NCI-H187 treated with DMSO at 0.1 percent for 48 hours (cell line): ENCODE measurements around the gene MLLT10.

Experiments used
- DNase-seq: peaks from one replicate; lab custom pipeline; 2025; lab: John Stamatoyannopoulos, UW

Gene MLLT10

DNA sequence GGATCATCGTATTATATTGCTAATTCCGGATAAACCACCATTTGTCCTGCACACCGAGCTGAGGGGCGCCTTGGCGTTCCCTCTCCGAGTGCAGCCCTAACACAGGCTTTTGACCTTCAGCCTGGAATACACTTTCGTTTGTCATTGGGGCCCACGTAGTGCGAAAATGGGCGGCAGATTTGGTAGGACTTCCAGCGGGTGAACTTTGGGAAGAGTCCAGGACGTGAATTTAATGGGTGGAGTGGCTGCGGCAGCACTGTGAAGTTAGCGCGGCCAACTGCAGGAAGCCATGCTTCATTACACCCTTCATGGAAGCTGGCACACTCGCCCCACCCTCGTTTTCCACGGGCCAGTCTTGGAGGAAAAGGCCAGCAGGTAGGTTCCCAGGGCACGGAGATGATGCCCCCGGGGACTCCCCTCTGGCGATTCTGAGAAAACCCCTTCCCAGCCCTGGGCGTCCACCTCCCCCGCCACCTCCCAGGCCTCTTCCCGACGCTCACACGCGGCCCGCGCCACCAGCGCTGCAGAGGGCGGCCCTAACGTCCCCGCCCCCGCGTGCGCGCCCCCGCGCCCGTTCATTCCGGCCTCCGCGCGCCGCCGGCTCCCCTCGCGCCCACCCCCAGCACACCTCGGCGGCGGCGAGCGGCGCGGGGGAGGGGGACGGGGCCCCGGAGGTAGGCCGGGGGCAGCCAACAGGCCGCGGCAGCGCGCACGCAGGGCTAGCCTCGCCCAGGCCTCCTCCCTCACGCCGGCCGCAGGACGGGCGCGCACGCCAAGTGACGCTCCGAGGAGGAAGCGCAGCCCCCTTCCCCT, at the start of gene MLLT10:
TSS of gene MLLT10 (plus strand) at position 766 of the 813 bp plus-strand sequence. CDS start 413 bp downstream, outside the sequence.
- DNase-seq, result no peak

DNA sequence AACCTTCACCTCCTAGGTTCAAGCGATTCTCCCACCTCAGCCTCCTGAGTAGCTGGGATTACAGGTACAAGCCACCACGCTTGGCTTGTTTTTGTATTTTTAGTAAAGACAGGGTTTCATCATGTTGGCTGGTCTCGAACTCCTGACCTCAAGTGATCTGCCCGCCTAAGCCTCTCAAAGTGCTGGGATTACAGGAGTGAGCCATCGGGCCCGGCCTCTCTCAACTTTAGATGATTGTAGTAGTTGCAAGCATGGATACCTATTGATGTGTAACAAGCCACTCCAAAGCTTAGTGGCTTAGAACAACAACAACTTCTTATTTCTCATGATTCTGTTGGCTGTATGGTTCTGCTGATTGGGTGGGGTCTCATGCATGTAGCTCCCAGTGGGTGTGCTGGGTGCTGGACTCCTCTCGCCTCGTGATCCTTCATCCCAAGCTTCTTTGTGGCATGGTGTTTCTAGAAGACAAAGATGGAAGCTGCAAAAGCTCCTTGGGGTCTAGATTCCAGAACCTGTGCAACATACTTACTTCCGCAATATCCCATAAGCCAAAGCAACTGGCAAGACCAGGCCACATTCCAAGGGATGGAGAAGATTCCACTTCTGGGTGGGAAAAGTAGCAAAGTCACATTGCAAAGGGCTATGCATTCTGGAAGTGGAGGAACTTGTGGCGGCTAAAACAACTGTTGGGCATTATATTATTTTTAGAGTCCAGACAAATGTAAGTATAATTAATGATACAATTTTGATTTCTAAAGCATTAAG, 46.4 kb upstream of the MLLT10 start:
- no peak for DNase-seq

DNA sequence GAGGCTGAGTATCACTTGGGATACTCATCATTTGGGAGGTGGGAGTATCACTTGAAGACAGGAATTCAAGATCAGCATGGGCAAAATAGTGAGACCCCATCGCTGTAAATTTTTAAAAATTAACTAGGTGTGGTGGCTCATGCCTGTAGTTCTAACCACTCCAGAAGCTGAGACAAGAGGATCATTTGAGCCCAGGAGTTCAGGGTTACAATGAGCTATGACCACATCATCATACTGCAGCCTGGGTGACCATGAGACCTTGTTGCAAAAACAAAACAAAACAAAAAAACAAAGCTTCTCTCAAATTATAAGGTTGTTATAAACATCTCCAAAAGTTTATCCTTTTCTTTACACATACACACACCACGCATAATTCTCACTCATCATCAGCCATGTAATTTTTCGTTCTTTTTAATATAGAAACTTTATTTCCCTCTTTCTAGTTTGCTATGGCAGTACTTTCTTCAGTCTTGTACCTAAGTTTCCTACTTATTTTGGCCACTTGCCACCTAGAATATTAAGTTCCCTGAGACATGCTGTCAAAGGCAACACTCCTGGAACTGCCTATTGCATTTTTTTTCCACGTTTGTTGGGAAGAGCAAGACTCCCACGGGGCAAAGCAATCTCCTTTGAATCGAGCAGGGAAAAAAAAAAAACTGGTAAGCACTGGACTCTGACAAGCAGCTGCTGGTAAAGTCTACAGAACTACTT, 45.6 kb upstream of the MLLT10 start:
- DNase-seq, result no peak

DNA sequence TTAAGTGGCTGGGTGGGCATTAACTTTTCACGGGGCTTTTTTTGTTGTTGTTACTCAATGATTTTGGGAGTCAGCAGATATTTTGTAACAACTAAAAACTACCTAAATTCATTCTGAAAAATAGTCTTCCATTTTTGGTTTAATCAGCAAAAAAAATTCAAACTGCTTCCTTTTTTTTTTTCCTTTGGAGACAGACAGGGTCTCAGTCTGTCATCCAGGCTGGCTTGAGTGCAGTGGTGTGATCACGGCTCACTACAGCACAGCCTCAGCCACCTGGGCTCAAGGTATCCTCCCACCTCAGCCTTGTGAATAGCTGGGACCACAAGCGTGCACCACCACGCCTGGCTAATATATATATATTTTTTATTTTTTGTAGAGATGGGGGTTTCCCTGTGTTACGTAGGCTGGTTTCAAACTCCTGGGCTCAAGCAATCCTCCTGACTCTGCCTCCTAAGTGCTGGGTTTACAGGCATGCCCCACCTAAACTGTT, 45.0 kb upstream of the MLLT10 start:
- DNase-seq, result no peak

DNA sequence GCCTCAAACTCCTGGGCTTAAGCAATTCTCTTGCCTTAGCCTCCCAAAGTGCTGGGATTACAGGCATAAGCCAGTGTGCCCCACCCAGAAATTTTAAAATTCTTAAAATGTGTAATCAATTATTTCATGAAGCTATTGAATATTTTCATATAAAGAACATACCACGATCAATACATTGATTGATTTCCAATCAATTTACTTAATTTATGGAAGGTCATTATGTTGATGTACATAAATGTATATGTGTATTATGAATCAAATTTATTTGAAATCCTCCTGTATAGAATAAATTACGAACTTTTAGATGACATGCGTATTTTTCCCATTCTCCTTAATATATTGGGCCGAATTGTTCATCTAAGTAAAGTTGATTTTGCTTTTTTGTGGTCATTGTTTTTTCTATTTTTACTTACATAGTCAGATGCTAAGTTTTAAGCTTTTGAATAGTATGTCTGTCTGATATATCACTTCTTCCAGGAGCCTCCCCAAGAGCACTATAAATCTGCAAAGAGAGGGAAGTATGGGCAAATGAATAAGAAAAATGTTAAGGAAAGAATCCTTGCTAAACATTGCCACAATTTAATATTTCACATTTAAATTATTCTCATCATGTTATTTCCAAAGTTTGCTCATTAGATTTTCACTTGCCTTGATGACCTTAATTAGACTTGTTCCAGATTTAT, 43.9 kb upstream of the MLLT10 start:
- no peak for DNase-seq

DNA sequence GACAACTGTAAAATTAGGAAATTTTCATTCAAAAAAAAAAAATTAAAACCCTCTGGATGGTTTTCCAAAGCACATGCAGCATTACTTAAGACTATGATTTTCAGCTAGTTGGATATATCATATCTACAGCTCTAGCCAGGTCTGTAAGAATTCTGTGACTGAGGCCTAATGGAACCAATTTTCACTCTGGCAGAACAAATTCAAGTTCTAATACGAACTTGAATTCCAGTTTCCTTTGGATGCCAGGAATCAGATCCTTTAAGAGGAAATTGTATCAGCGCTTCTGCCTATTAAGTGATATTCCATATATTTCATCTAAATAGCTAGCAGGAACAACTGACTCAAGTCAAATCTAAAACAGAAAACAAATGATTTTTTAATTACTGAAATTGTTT, 43.3 kb upstream of the MLLT10 start:
- no peak for DNase-seq

DNA sequence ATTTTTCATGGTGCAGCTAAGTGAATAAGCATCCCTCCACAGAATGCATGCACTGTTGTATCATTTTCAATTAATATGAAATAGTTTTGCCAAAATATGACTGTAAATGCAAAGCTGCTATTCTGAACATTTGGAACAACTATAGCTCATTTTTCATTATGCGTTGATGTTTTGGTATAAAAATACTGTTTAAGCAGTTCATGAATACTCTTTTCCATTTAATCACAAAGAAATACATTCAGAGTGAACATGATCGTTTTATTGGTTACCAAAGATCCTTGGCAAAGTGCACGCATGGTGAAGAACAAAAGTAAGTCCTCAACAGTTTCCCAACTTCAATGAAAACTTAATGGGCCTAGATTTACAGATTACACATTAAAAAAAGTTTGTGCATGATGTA, 41.6 kb upstream of the MLLT10 start:
- no peak for DNase-seq

DNA sequence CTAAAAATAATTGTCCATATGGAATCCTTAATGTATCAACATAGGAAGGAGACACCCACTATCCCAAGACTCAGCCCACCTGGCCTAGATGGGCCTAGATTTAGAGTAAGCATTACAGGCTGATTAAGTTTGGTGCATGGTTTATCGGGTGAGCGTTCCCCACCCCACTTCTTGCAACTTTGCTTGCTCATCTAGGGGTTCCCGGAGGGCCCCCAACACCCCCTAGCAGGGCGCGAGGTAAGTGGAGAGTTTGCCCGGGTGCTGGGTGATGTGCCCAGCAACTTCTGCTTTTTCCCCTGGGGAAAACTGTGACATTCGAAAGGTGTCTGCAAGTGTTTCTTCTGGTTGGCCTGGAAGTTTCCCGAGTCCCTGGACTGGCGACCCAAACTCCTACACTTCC, 40.2 kb upstream of the MLLT10 start:
- no peak for DNase-seq

DNA sequence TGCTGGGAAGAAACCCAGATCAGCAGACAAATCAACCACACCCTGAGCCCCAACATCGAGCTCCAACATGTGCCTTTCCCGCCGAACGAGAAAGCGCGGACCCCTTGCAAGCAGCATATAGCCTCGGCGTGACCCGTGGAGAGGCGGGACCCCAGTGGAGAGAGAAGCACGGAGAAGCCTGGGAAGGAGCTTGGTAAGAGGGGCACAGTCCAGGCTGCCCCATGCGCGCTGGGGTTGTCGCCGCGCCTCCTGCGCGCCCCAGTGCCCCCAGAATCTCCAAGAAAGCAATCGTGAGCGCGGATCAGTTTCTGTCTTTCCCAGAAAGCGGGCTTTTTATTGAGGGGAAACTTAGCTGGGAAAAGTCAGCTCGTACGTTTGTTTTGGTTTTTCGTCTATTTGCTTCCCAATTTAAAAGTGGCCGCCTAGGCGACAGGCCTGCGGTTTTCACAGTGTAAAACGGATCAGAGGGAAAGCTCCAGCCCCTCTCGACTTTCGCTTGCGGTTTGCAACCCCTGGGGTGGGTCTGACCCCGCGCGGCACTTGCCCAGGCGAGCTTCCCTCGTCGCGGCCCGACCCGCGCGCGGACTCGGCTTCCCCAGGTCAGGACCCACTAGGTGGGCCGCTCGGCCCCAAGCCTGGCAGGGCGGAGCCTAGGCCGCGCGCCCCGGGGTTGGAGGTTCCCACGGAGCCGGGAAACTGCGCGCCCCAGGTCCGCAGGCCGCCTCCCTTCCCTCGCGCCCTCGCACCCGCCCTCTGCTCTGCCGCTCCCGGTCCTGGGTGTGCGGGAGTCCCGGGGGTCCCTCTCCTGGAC, 39.6 kb upstream of the MLLT10 start:
- DNase-seq, result no peak

DNA sequence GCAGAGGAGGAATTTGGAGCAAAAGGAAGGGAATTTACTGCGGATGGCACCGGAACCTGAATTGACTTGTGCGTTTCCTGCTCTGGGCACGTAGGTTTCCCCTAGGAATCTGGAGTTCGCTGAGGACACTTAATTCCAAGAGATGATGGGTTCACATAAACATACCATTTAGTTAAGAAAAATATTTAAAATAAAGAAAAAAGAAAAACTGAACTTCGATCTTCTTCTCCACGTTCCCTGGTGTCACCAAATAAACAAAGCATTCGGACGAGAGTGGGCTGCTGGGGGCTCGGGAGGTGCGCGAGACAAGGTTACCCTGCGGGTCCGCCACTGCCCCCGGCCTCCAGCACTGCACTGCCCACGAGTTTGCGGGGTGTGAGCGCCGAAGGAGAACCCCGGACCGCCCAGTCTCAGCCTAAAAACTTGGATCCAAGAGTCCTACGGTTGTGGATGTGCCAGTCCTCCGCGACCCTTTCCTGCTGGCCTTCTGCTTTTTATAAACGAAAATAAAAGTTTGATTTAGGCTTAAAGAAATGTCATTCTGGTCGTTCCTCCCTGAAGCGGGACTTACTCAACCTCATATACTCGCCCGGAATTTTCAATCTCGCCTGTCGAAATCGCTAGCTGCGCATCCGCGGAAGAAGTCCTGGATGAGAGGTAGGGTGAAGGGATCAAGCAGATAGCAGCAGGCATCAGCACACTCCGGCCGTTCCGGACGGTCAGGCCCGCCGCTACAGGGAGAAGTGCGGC, 38.9 kb upstream of the MLLT10 start:
- no peak for DNase-seq

DNA sequence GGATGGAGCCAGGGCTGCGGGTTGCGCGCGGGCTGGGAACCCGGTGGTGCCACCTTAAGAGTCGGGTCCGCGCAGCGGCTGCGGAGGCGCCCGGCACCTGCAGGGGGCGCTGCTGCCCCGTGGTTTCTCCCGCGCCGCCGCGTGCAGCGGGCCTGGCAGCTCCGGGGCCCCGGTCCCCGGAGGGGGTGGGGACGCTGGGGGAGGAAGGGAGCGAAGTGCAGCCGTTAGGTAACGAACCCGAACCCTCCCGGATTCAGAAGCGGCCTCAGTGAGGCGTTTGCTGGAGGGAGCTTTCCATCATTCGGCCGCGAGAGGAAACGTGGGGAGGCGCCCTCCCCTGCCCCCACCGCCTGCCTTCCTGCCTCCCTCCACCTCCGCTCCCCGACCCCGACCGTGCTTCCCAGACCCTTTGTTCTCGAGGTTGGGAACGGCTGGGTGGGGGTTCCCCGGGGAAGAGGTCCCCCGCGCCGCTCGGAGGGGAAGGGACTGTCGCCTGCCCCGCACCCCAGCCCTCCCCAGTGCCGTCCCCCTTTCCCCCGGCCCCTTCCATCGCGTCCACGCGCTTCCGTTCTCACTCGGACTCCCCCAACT, 38.2 kb upstream of the MLLT10 start:
- DNase-seq, result peak; percentile 10

DNA sequence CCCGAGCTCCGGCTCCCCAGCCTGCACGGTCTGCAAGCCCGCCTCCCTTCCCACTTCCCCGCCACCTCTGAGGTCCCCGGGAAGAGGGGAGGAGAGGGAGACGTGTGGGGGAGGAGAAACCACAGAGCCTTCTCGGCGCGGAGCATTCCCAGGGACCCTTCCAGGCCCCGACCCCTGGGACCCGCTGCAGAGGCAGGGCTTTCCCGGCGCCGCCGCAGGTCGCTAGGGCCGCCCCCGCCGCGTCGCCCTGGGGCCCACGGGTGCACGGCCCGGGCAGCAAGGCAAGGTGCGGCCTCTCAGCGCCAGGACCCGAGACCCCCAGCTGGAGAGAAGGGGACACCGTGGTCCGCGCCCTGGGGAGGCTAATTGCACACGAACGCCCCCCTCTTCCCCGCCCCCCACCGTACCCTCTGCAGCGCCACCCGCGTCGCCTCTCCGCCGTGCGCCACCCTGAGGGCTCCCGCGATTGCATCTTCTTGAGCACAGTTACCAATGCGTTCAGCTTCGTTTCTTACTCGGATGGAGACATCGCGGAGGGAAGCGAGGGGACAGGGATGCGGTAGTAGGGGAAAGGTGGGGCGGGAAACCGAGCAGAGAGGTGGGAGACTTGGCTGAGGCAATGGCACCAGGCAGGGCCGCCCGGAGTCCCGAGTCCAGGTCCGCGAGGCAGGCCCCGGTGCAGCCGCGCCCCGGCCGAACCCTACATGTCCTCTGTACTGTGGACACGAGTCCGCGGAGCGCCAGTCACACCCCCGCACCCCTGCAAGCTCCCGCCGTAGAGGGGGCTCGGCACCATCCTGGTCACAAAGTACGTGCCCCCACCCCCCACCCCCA, 37.5 kb upstream of the MLLT10 start:
- DNase-seq, result no peak

DNA sequence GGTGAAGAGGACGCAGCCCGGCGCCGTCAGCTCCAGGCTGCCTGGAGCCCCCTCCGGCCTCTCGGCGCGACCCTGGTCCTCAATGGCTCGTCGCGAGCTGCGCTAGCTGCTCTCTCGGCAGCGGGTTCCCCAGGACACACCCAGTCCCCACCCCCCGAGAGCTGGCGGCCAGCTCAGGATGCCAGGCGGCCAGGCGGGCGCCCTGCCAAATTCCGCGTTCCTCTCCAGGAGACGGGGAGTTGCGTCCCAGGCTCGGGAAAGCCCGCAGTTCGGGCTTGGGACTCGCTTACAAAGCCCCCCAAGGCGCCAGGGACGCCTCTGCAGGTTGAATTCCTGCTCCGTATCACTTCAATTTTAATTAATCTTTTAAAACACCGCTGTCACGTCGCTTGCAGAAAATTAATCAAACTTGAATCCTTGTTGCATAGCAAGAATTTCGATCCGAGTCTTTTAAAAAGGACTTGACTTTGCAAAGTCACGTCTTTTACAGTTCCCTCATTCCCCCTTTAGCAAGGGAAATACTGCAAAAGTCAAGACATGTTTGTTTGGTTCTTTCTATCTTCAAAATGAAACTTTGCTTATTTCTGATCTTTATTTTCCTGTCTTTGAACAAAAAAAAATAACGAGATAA, 36.7 kb upstream of the MLLT10 start:
- no peak for DNase-seq

DNA sequence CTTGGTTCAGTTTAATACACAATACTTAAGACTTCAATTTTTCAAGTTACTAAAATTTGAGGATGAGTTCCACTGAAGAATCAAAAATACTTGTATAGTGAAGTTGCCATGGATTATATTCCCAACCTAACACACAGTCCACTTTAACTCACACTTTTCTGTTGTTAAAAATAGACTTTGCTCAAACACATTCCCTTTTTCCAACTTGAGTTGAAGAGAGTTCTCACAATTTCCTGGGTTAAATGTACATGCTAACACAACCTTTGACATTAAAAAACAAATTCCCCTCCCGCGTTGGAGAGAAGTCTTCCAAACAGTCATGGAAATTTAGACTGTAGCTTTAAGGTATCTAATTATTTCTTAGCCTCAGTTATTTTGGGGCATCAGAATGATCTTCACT, 35.7 kb upstream of the MLLT10 start:
- DNase-seq, result no peak

DNA sequence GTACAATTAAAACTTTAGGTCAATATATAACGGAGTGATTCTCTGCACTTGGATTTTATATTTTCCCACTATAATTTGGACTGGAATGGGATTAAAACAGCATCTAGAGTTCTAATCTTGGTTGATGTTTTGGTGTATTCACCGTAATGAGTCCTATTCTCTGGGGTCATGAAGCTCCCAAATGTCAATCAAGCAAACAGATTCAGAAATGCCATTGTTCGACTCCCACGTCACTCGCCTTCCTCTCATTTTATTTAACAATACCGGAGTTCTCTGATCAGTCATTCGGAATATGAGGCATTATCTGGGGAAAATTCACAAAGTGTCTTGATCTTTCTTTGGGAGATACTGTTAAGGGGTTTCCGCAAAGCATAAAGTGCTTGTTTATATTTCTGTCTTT, 35.0 kb upstream of the MLLT10 start:
- no peak for DNase-seq

DNA sequence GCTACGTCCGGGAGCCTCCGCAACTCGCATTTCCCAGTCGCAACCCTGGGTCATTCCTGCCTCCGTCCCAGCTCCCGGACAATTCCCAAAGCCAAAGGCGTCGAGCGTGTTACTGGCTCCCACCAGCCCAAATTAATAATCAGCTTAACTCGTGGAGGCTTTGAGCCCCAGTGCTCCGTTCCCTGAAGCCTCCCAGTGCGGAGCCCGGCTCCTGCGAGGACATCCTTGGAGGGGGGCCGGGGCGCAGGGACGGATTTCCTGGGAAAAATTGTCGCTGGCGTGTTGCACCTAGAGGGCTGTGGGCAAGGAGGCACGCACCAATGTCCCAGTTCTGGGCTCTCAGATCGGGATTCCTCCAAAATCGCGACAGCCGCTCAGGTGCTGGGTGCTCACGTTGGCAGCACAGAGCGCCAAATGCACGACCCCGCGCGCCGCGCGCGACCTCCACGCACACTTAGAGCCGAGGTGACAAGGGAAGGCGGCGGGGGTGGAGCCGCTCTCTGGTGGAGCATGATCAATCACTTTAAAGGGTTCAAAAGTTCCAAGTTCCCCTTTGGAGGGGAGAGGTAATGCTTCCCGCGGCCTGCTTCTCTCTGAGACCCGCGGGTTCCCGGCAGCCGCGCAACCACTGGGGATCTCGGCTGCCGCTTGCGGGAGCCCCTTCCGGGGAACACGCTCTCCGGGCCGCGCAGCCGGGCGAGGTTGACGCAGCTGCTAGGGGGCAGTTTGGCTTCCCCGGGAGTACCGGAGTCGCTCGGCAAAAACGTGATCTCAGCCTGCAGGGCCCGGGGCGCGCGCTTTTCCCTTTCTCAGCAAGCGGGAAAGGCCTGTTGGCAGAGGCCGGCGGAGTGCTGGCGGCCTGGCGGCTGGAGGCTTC, 34.1 kb upstream of the MLLT10 start:
- no peak for DNase-seq

DNA sequence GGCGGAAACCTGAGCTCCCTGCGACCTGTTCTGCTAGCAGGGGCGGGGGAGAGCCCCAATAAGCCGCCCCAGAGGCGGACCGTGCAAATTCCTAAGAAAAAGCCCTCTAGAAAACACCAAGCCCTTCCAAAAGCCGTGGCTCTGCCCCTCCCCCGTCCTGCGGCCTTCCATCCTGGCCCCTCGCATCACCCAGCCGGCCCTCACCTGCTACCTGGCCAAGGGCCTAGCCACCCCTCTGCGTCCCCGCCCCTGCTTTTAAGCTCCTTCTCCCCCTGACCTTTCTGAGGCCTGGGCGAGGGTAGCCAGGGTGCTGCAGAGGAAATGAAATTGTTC, 33.5 kb upstream of the MLLT10 start:
- no peak for DNase-seq

DNA sequence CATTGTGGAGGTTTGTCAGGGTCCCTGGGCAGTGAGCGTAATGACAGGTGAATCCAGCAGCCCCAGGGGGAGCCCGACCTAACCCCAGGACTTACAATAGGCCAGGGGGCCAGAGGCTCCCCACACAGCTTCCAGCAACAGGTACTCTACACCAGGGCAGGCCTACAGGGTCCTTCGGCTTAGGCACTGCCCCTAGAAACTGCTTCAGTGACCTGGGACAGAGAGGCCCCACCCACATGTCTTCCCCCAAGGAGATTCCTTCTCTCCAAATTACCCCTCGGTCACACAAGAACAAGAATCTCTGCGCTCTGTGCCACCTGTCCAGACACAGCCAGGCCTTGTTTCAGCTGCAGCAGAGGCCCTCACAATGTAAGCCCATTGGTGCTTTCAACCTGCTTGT, 32.9 kb upstream of the MLLT10 start:
- no peak for DNase-seq
